ENCODE data around the gene MEP1B. TPM values are rescaled to one million over a fixed set of nuclear protein-coding genes. Genes with fewer than 3 reads are reported as not detected.
A peak's percentile ranks its signal among the peaks of the same experiment; 100 is the strongest.

The MEP1B gene
- total and polyA plus RNA-seq, 4 donors = not detected

GRCh38 chr18:32200766-32201165, 10.9 kb downstream of the MEP1B start:
- no peak for TF ChIP-seq CTCF (IDR thresholded peaks at IDR 0.05; ENCODE audit: control extremely low read depth, extremely low read depth)
- ATAC-seq (ENCODE audit: insufficient read depth, low FRiP score) (no peak), DNase-seq (peak; percentile 23 to 58 (median 41))
- Histone ChIP-seq H3K9ac (ENCODE audit: insufficient read depth in 1 of 2, low read length in 2 of 2) (no peak overlapping the region), H3K4me3 (no peak overlapping the region), H3K27ac (ENCODE audit: low read depth in 1 of 2, low read length in 1 of 2) (no peak overlapping the region), H3K27me3 (ENCODE audit: control insufficient read depth in 3 of 3, insufficient read depth in 3 of 3, low read length in 2 of 3) (no peaks in the 10 kb centered on the region), H3K36me3 (ENCODE audit: control insufficient read depth in 4 of 4, insufficient read depth in 4 of 4, low read length in 4 of 4) (no peaks in the 10 kb centered on the region), H3K9me3 (ENCODE audit: control insufficient read depth in 4 of 4, insufficient read depth in 3 of 4, low read length in 3 of 4) (peaks cover 0 to 1% (median 0%) of the 10 kb centered on the region in 4 donors), H3K4me1 (ENCODE audit: control insufficient read depth in 5 of 5, insufficient read depth in 5 of 5, low read length in 5 of 5) (peaks cover 0 to 4% (median 0%) of the 10 kb centered on the region in 5 donors)
- 50 to 59% methylated on average over 2 of the region's 2 CpGs for WGBS, 2 donors

GRCh38 chr18:32201948-32202672, 12.3 kb downstream of the MEP1B start:
- WGBS, 2 donors = 83 to 87% methylated on average over 3 of the region's 3 CpGs
- peaks cover 0 to 4% (median 0%) of the 10 kb centered on the region in 5 donors for H3K4me1 ChIP-seq (ENCODE audit: control insufficient read depth in 5 of 5, insufficient read depth in 5 of 5, low read length in 5 of 5)
- H3K9me3 ChIP-seq (ENCODE audit: control insufficient read depth in 4 of 4, insufficient read depth in 3 of 4, low read length in 3 of 4) = peaks cover 0 to 1% (median 0%) of the 10 kb centered on the region in 4 donors
- ATAC-seq (ENCODE audit: insufficient read depth, low FRiP score) (no peak), DNase-seq (no peak)
- no peaks in the 10 kb centered on the region for H3K36me3 ChIP-seq (ENCODE audit: control insufficient read depth in 4 of 4, insufficient read depth in 4 of 4, low read length in 4 of 4)
- TF ChIP-seq CTCF (IDR thresholded peaks at IDR 0.05; ENCODE audit: control extremely low read depth, extremely low read depth) = no peak
- no peak overlapping the region for H3K9ac ChIP-seq (ENCODE audit: insufficient read depth in 1 of 2, low read length in 2 of 2)
- no peak overlapping the region for H3K27ac ChIP-seq (ENCODE audit: low read depth in 1 of 2, low read length in 1 of 2)
- H3K27me3 ChIP-seq (ENCODE audit: control insufficient read depth in 3 of 3, insufficient read depth in 3 of 3, low read length in 2 of 3) = no peaks in the 10 kb centered on the region
- H3K4me3 ChIP-seq = no peak overlapping the region

GRCh38 chr18:32208023-32208422, 18.2 kb downstream of the MEP1B start:
- DNase-seq = no peak
- no peak for ATAC-seq (ENCODE audit: insufficient read depth, low FRiP score)
- H3K36me3 ChIP-seq (ENCODE audit: control insufficient read depth in 4 of 4, insufficient read depth in 4 of 4, low read length in 4 of 4) = no peaks in the 10 kb centered on the region
- WGBS, 2 donors = 62 to 84% methylated on average over 2 of the region's 2 CpGs
- no peak for TF ChIP-seq CTCF (IDR thresholded peaks at IDR 0.05; ENCODE audit: control extremely low read depth, extremely low read depth)
- no peaks in the 10 kb centered on the region for H3K4me1 ChIP-seq (ENCODE audit: control insufficient read depth in 5 of 5, insufficient read depth in 5 of 5, low read length in 5 of 5)
- H3K9ac ChIP-seq (ENCODE audit: insufficient read depth in 1 of 2, low read length in 2 of 2) = no peak overlapping the region
- H3K4me3 ChIP-seq = no peak overlapping the region
- no peaks in the 10 kb centered on the region for H3K27me3 ChIP-seq (ENCODE audit: control insufficient read depth in 3 of 3, insufficient read depth in 3 of 3, low read length in 2 of 3)
- H3K27ac ChIP-seq (ENCODE audit: low read depth in 1 of 2, low read length in 1 of 2) = no peak overlapping the region
- peaks cover 0 to 1% (median 0%) of the 10 kb centered on the region in 4 donors for H3K9me3 ChIP-seq (ENCODE audit: control insufficient read depth in 4 of 4, insufficient read depth in 3 of 4, low read length in 3 of 4)

Measured in lung (tissue), 12 donors.